ENCODE data around the gene WWTR1.

The WWTR1 gene

GRCh38 chr3:149536429-149536828, 121.4 kb downstream of the WWTR1 start:
- Mint-ChIP-seq H3K9me3 (no peaks in the 10 kb centered on the region), H3K36me3 (ENCODE audit: insufficient read depth) (no peaks in the 10 kb centered on the region), H3K27me3 (peaks cover 19% of the 10 kb centered on the region), H3K4me3 (no peak overlapping the region), H3K4me1 (no peaks in the 10 kb centered on the region), H3K27ac (ENCODE audit: low read depth) (no peak overlapping the region)
- ATAC-seq (replicated peaks; ENCODE audit: extremely low read depth, poor library complexity, severe bottlenecking): no peak
- no peak for DNase-seq (ENCODE audit: low spot score in 2 of 2)

- no peak for ATAC-seq (replicated peaks; ENCODE audit: extremely low read depth, poor library complexity, severe bottlenecking)
- no peak for DNase-seq (ENCODE audit: low spot score in 2 of 2)
- no peak overlapping the region for H3K27ac Mint-ChIP-seq (ENCODE audit: low read depth)
- no peak overlapping the region for H3K4me3 Mint-ChIP-seq
- H3K4me1 Mint-ChIP-seq: no peaks in the 10 kb centered on the region
- peaks cover 19% of the 10 kb centered on the region for H3K27me3 Mint-ChIP-seq
- no peaks in the 10 kb centered on the region for H3K36me3 Mint-ChIP-seq (ENCODE audit: insufficient read depth)
- no peaks in the 10 kb centered on the region for H3K9me3 Mint-ChIP-seq
These were observed 122.5 kb downstream of the WWTR1 start for GRCh38 chr3:149535333-149535685.

GRCh38 chr3:149534671-149535332, 123.0 kb downstream of the WWTR1 start:
- Mint-ChIP-seq H3K27ac (ENCODE audit: low read depth) (no peak overlapping the region), H3K27me3 (peaks cover 19% of the 10 kb centered on the region), H3K36me3 (ENCODE audit: insufficient read depth) (no peaks in the 10 kb centered on the region), H3K9me3 (no peaks in the 10 kb centered on the region), H3K4me3 (no peak overlapping the region), H3K4me1 (no peaks in the 10 kb centered on the region)
- ATAC-seq (replicated peaks; ENCODE audit: extremely low read depth, poor library complexity, severe bottlenecking) (no peak), DNase-seq (ENCODE audit: low spot score in 2 of 2) (no peak)

- peaks cover 19% of the 10 kb centered on the region for H3K27me3 Mint-ChIP-seq
- H3K27ac Mint-ChIP-seq (ENCODE audit: low read depth): no peak overlapping the region
- ATAC-seq (replicated peaks; ENCODE audit: extremely low read depth, poor library complexity, severe bottlenecking) (no peak), DNase-seq (ENCODE audit: low spot score in 2 of 2) (no peak)
- H3K4me3 Mint-ChIP-seq: no peak overlapping the region
- no peaks in the 10 kb centered on the region for H3K4me1 Mint-ChIP-seq
- H3K9me3 Mint-ChIP-seq: no peaks in the 10 kb centered on the region
- no peaks in the 10 kb centered on the region for H3K36me3 Mint-ChIP-seq (ENCODE audit: insufficient read depth)
These were observed 123.7 kb downstream of the WWTR1 start for GRCh38 chr3:149534082-149534481.

GRCh38 chr3:149532489-149533180, 125.2 kb downstream of the WWTR1 start:
- ATAC-seq (replicated peaks; ENCODE audit: extremely low read depth, poor library complexity, severe bottlenecking): no peak
- no peak overlapping the region for H3K27ac Mint-ChIP-seq (ENCODE audit: low read depth)

GRCh38 chr3:149529099-149529498, 128.7 kb downstream of the WWTR1 start:
- Mint-ChIP-seq H3K27me3 (peaks cover 24% of the 10 kb centered on the region), H3K9me3 (no peaks in the 10 kb centered on the region), H3K4me3 (no peak overlapping the region), H3K4me1 (peaks cover 15% of the 10 kb centered on the region), H3K27ac (ENCODE audit: low read depth) (no peak overlapping the region), H3K36me3 (ENCODE audit: insufficient read depth) (no peaks in the 10 kb centered on the region)
- no peak for DNase-seq (ENCODE audit: low spot score in 2 of 2)
- no peak for ATAC-seq (replicated peaks; ENCODE audit: extremely low read depth, poor library complexity, severe bottlenecking)

More at GRCh38 chr3:149532489-149533180, 125.2 kb downstream of the WWTR1 start:
- H3K4me1 Mint-ChIP-seq: peaks cover 7% of the 10 kb centered on the region
- H3K9me3 Mint-ChIP-seq: no peaks in the 10 kb centered on the region
- peaks cover 19% of the 10 kb centered on the region for H3K27me3 Mint-ChIP-seq
- no peaks in the 10 kb centered on the region for H3K36me3 Mint-ChIP-seq (ENCODE audit: insufficient read depth)
- no peak for DNase-seq (ENCODE audit: low spot score in 2 of 2)
- H3K4me3 Mint-ChIP-seq: no peak overlapping the region

GRCh38 chr3:149528340-149528650, 129.5 kb downstream of the WWTR1 start:
- no peak overlapping the region for H3K4me3 Mint-ChIP-seq
- no peak for DNase-seq (ENCODE audit: low spot score in 2 of 2)
- no peak overlapping the region for H3K27ac Mint-ChIP-seq (ENCODE audit: low read depth)
- ATAC-seq (replicated peaks; ENCODE audit: extremely low read depth, poor library complexity, severe bottlenecking): no peak
- no peaks in the 10 kb centered on the region for H3K36me3 Mint-ChIP-seq (ENCODE audit: insufficient read depth)
- H3K4me1 Mint-ChIP-seq: peaks cover 15% of the 10 kb centered on the region
- no peaks in the 10 kb centered on the region for H3K9me3 Mint-ChIP-seq
- peaks cover 24% of the 10 kb centered on the region for H3K27me3 Mint-ChIP-seq

- H3K36me3 Mint-ChIP-seq (ENCODE audit: insufficient read depth): no peaks in the 10 kb centered on the region
- no peak for DNase-seq (ENCODE audit: low spot score in 2 of 2)
- H3K9me3 Mint-ChIP-seq: no peaks in the 10 kb centered on the region
- H3K4me3 Mint-ChIP-seq: no peak overlapping the region
- peaks cover 15% of the 10 kb centered on the region for H3K4me1 Mint-ChIP-seq
- peaks cover 23% of the 10 kb centered on the region for H3K27me3 Mint-ChIP-seq
- ATAC-seq (replicated peaks; ENCODE audit: extremely low read depth, poor library complexity, severe bottlenecking): no peak
- H3K27ac Mint-ChIP-seq (ENCODE audit: low read depth): no peak overlapping the region
These were observed 130.1 kb downstream of the WWTR1 start for GRCh38 chr3:149527531-149528339.

- no peak for ATAC-seq (replicated peaks; ENCODE audit: extremely low read depth, poor library complexity, severe bottlenecking)
- Mint-ChIP-seq H3K36me3 (ENCODE audit: insufficient read depth) (no peaks in the 10 kb centered on the region), H3K4me1 (peaks cover 15% of the 10 kb centered on the region), H3K27ac (ENCODE audit: low read depth) (no peak overlapping the region), H3K27me3 (peaks cover 23% of the 10 kb centered on the region), H3K4me3 (no peak overlapping the region), H3K9me3 (no peaks in the 10 kb centered on the region)
- DNase-seq (ENCODE audit: low spot score in 2 of 2): no peak
These were observed 134.1 kb downstream of the WWTR1 start for GRCh38 chr3:149523512-149524299.

- no peaks in the 10 kb centered on the region for H3K4me1 Mint-ChIP-seq
- DNase-seq (ENCODE audit: low spot score in 2 of 2) (no peak), ATAC-seq (replicated peaks; ENCODE audit: extremely low read depth, poor library complexity, severe bottlenecking) (no peak)
- no peak overlapping the region for H3K4me3 Mint-ChIP-seq
- no peak overlapping the region for H3K27ac Mint-ChIP-seq (ENCODE audit: low read depth)
- H3K27me3 Mint-ChIP-seq: peaks cover 16% of the 10 kb centered on the region
- no peaks in the 10 kb centered on the region for H3K9me3 Mint-ChIP-seq
- H3K36me3 Mint-ChIP-seq (ENCODE audit: insufficient read depth): no peaks in the 10 kb centered on the region
These were observed 137.9 kb downstream of the WWTR1 start for GRCh38 chr3:149519912-149520311.

GRCh38 chr3:149516920-149517319, 140.9 kb downstream of the WWTR1 start:
- Mint-ChIP-seq H3K9me3 (no peaks in the 10 kb centered on the region), H3K27ac (ENCODE audit: low read depth) (no peak overlapping the region), H3K36me3 (ENCODE audit: insufficient read depth) (no peaks in the 10 kb centered on the region), H3K4me1 (peaks cover 7% of the 10 kb centered on the region), H3K27me3 (peaks cover 9% of the 10 kb centered on the region), H3K4me3 (no peak overlapping the region)
- no peak for DNase-seq (ENCODE audit: low spot score in 2 of 2)
- no peak for ATAC-seq (replicated peaks; ENCODE audit: extremely low read depth, poor library complexity, severe bottlenecking)

GRCh38 chr3:149515249-149515648, 142.6 kb downstream of the WWTR1 start:
- Mint-ChIP-seq H3K4me3 (no peak overlapping the region), H3K27ac (ENCODE audit: low read depth) (no peak overlapping the region), H3K27me3 (peaks cover 20% of the 10 kb centered on the region), H3K9me3 (no peaks in the 10 kb centered on the region), H3K36me3 (ENCODE audit: insufficient read depth) (no peaks in the 10 kb centered on the region), H3K4me1 (peaks cover 7% of the 10 kb centered on the region)
- ATAC-seq (replicated peaks; ENCODE audit: extremely low read depth, poor library complexity, severe bottlenecking): no peak
- no peak for DNase-seq (ENCODE audit: low spot score in 2 of 2)

All from central memory CD8-positive, alpha-beta T cell (primary cell).